Measurements from ENCODE around the gene PIEZO2.

GRCh38 chr18:11118051-11118766 lies 31.2 kb downstream of the PIEZO2 start:
- TF ChIP-seq POLR2AphosphoS5 (IDR thresholded peaks at IDR 0.05), result no peak
- no peak for TF ChIP-seq POLR2A (IDR thresholded peaks at IDR 0.05)
